Activated B cell treated with CpG ODN at 0.5 μM for 24 hours (primary cell): ENCODE results near the gene GLB1L. TPM values are rescaled to one million over a fixed set of nuclear protein-coding genes. Genes with fewer than 3 reads are reported as not detected.

Experiments
- ATAC-seq: fragments of 200-7000 bp; cut with Tn5 transposase; one replicate; pipeline ENCODE4 v1.10.0; 2021; ENCODE audit warnings: low read depth, mild to moderate bottlenecking, moderate library complexity
- CTCF ChIA-PET: fragments of 350-600 bp; sonication (Branson Sonifier 250); formaldehyde crosslinking; loops from one replicate; lab custom pipeline; 2021; ENCODE audit warnings: antibody characterized with exemption; lab: Charles Lee
- POLR2A ChIA-PET: fragments of 350-600 bp; sonication (Branson Sonifier 250); formaldehyde crosslinking; loops from one replicate; lab custom pipeline; 2021; ENCODE audit warnings: antibody characterized with exemption; lab: Charles Lee
- DNase-seq: peaks from one replicate; pipeline ENCODE4 v3.0.0; 2022
- H3K27ac Mint-ChIP-seq: one replicate; pipeline ENCODE4 v1.8.0; 2020; ENCODE audit warnings: mixed read lengths
- H3K27me3 Mint-ChIP-seq: one replicate; pipeline ENCODE4 v1.8.0; 2021; ENCODE audit warnings: mixed read lengths
- H3K36me3 Mint-ChIP-seq: one replicate; pipeline ENCODE4 v1.8.0; 2021; ENCODE audit warnings: low read depth, mixed read lengths
- H3K4me1 Mint-ChIP-seq: one replicate; pipeline ENCODE4 v1.8.0; 2021; ENCODE audit warnings: mixed read lengths
- H3K4me3 Mint-ChIP-seq: one replicate; pipeline ENCODE4 v1.8.0; 2020; ENCODE audit warnings: mild to moderate bottlenecking, mixed read lengths
- H3K9me3 Mint-ChIP-seq: one replicate; pipeline ENCODE4 v1.8.0; 2020; ENCODE audit warnings: mixed read lengths
- CTCF ChIP-seq: fragments of 200-600 bp; IDR thresholded peaks from one replicate; pipeline ENCODE4 v1.8.0; 2022; ENCODE audit warnings: antibody characterized with exemption, mild to moderate bottlenecking
- intact Hi-C: fragments of 100-400 bp; cut with micrococcal nuclease; formaldehyde crosslinking; loops from one replicate; pipeline ENCODE4 v1.15.1; 2024
- total RNA-seq: library from RNA; stranded (reverse); gene quantifications from 2 replicates; pipeline ENCODE4 v1.2.3, GENCODE V29; 2022

The GLB1L gene
- total RNA-seq, 1 donor from 2014 or later, result 4.5 TPM

- CTCF ChIA-PET, result interaction anchor here (1.1 to 3.9 kb wide), 8 partner anchors 10 to 73 kb away, joined by 3 to 27 read pairs (median 5); partner anchors contain the start of genes ANKZF1, ATG9A, DNAJB2 and TUBA4A
- H3K4me1 Mint-ChIP-seq, result peaks cover 51% of the 10 kb centered on the region
These were observed 476 bp downstream of the GLB1L start for GRCh38 chr2:219244789-219245147.

GRCh38 chr2:219243291-219243761 is 1.9 kb downstream of the GLB1L start:
- no peak for DNase-seq
- CTCF ChIA-PET, result interaction anchor here (3.9 kb wide), 1 partner anchor 52 kb away, joined by 27 read pairs; no protein-coding TSS in a partner anchor
- no peak for TF ChIP-seq CTCF
- Mint-ChIP-seq H3K27ac (peak overlapping the region; percentile 50), H3K9me3 (no peaks in the 10 kb centered on the region), H3K4me1 (peaks cover 37% of the 10 kb centered on the region), H3K4me3 (peak overlapping the region; percentile 63), H3K36me3 (peaks cover 10% of the 10 kb centered on the region), H3K27me3 (no peaks in the 10 kb centered on the region)
- ATAC-seq, result no peak
- intact Hi-C loops, result no loop called here
- POLR2A ChIA-PET, result interaction anchor here (0.6 to 12.0 kb wide), 3 partner anchors 11 to 969 kb away, joined by 3 to 287 read pairs (median 91); partner anchors contain the start of genes ANKZF1, ATG9A, TUBA4A and TUBA4B

More at GRCh38 chr2:219244789-219245147, 476 bp downstream of the GLB1L start:
- POLR2A ChIA-PET, result interaction anchor here (0.6 to 12.0 kb wide), 15 partner anchors 8 to 364 kb away, joined by 3 to 287 read pairs (median 9); partner anchors contain the start of genes ABCB6, ANKZF1, ATG9A and CNPPD1
- Mint-ChIP-seq H3K27ac (peak overlapping the region; percentile 98), H3K9me3 (no peaks in the 10 kb centered on the region), H3K36me3 (peaks cover 22% of the 10 kb centered on the region), H3K27me3 (no peaks in the 10 kb centered on the region), H3K4me3 (peak overlapping the region; percentile 90)
- TF ChIP-seq CTCF, result no peak
- intact Hi-C loops, result loop anchor here (1.0 to 2.0 kb wide), 8 partner anchors 9 to 1026 kb away; partner anchors contain the start of genes ANKZF1, ATG9A, DNAJB2 and NHEJ1
- DNase-seq (no peak), ATAC-seq (no peak)

GRCh38 chr2:219234331-219234730 is 10.9 kb downstream of the GLB1L start:
- ChIA-PET POLR2A (interaction anchor here (0.6 to 2.2 kb wide), 4 partner anchors 11 to 56 kb away, joined by 3 to 10 read pairs (median 4); partner anchors contain the start of genes GLB1L, STK16 and TUBA4B), CTCF (no interaction called here)
- DNase-seq, result no peak
- H3K27me3 Mint-ChIP-seq, result no peaks in the 10 kb centered on the region
- H3K27ac Mint-ChIP-seq, result no peak overlapping the region
- no peak for ATAC-seq
- no peak for TF ChIP-seq CTCF
- intact Hi-C loops, result no loop called here
- peaks cover 22% of the 10 kb centered on the region for H3K4me1 Mint-ChIP-seq
- H3K4me3 Mint-ChIP-seq, result no peak overlapping the region
- H3K9me3 Mint-ChIP-seq, result no peaks in the 10 kb centered on the region
- H3K36me3 Mint-ChIP-seq, result peaks cover 77% of the 10 kb centered on the region

- intact Hi-C loops, result no loop called here
- peaks cover 58% of the 10 kb centered on the region for H3K36me3 Mint-ChIP-seq
These were observed 15.1 kb downstream of the GLB1L start for GRCh38 chr2:219230059-219230540.

More at GRCh38 chr2:219230059-219230540, 15.1 kb downstream of the GLB1L start:
- ChIA-PET POLR2A (interaction anchor here (0.9 to 7.8 kb wide), 13 partner anchors 9 to 1001 kb away, joined by 3 to 287 read pairs (median 10); partner anchors contain the start of genes ABCB6, CNPPD1, DNAJB2 and GLB1L), CTCF (interaction anchor here (1.2 to 2.4 kb wide), 7 partner anchors 15 to 68 kb away, joined by 3 to 19 read pairs (median 4); partner anchors contain the start of genes GLB1L, STK16 and TUBA4A)
- H3K27me3 Mint-ChIP-seq, result no peaks in the 10 kb centered on the region
- H3K27ac Mint-ChIP-seq, result peak overlapping the region; percentile 95
- ATAC-seq, result no peak
- TF ChIP-seq CTCF, result no peak
- DNase-seq, result peak; percentile 36
- H3K4me1 Mint-ChIP-seq, result peaks cover 43% of the 10 kb centered on the region
- peak overlapping the region; percentile 96 for H3K4me3 Mint-ChIP-seq
- H3K9me3 Mint-ChIP-seq, result no peaks in the 10 kb centered on the region
